Lower lobe of right lung (tissue), 2 donors: Measurements from ENCODE around the gene PC. TPM values are rescaled to one million over a fixed set of nuclear protein-coding genes. Genes with fewer than 3 reads are reported as not detected.

ENCODE experiments used
- ATAC-seq, 2 donors: fragments of 200-7000 bp; cut with Tn5 transposase; one replicate each; pipeline ENCODE4 v1.9.1; 2020 to 2022; ENCODE audit warnings: mild to moderate bottlenecking in 2 of 2, moderate library complexity in 2 of 2
- DNase-seq: peaks from one replicate; pipeline ENCODE4 v3.0.0-alpha.2; 2020
- H3K27ac ChIP-seq: fragments of 200-600 bp; one replicate; pipeline ENCODE4 v1.8.0; 2022
- H3K27me3 ChIP-seq: fragments of 200-600 bp; one replicate; pipeline ENCODE4 v1.8.0; 2022; ENCODE audit warnings: low read depth
- H3K36me3 ChIP-seq: fragments of 200-600 bp; one replicate; pipeline ENCODE4 v1.8.0; 2022; ENCODE audit warnings: mild to moderate bottlenecking
- H3K4me1 ChIP-seq: fragments of 200-600 bp; one replicate; pipeline ENCODE4 v1.8.0; 2022
- H3K4me3 ChIP-seq: fragments of 200-600 bp; one replicate; pipeline ENCODE4 v1.8.0; 2022; ENCODE audit warnings: mild to moderate bottlenecking
- H3K9me3 ChIP-seq: fragments of 200-600 bp; one replicate; pipeline ENCODE4 v1.8.0; 2022
- intact Hi-C: fragments of 100-400 bp; cut with DNase I; formaldehyde crosslinking; loops from one replicate; pipeline ENCODE4 v1.11.0; 2022
- total RNA-seq: library from RNA; stranded (reverse); fragmentation: NEBNext Ultra II Directional; extraction: Animal tissue kit (Norgen Biotek cat#: 25700); gene quantifications from one replicate; pipeline ENCODE4 v1.2.1, GENCODE V29; 2021
- TF ChIP-seq, protein P1 (sequence below): fragments of 200-600 bp; IDR thresholded peaks from one replicate; pipeline ENCODE4 v1.8.0; 2022; ENCODE audit warnings: antibody characterized with exemption, mild to moderate bottlenecking
- donor health status: DM: no; HTN: yes; CAD: no; lungs with severe emphysema.

Gene PC
- total RNA-seq, 1 donor from 2014 or later = 14.7 TPM

GRCh38 chr11:66842896-66843775 lies 115.0 kb downstream of the PC start, which contains the start of gene RCE1:
Gene RCE1 (plus strand): TSS chr11:66843441. CDS start chr11:66843456, 15 bp downstream.
- no peaks in the 10 kb centered on the region for H3K9me3 ChIP-seq
- no peaks in the 10 kb centered on the region for H3K27me3 ChIP-seq
- peaks cover 38% of the 10 kb centered on the region for H3K4me1 ChIP-seq
- peak; percentile 93 for DNase-seq
- intact Hi-C loops = no loop called here
- H3K4me3 ChIP-seq = peak within 1 kb of the TSS; percentile 98
- TF ChIP-seq, protein P1, sequence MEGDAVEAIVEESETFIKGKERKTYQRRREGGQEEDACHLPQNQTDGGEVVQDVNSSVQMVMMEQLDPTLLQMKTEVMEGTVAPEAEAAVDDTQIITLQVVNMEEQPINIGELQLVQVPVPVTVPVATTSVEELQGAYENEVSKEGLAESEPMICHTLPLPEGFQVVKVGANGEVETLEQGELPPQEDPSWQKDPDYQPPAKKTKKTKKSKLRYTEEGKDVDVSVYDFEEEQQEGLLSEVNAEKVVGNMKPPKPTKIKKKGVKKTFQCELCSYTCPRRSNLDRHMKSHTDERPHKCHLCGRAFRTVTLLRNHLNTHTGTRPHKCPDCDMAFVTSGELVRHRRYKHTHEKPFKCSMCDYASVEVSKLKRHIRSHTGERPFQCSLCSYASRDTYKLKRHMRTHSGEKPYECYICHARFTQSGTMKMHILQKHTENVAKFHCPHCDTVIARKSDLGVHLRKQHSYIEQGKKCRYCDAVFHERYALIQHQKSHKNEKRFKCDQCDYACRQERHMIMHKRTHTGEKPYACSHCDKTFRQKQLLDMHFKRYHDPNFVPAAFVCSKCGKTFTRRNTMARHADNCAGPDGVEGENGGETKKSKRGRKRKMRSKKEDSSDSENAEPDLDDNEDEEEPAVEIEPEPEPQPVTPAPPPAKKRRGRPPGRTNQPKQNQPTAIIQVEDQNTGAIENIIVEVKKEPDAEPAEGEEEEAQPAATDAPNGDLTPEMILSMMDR = no peak
- peaks cover 53% of the 10 kb centered on the region for H3K36me3 ChIP-seq
- H3K27ac ChIP-seq = peak within 1 kb of the TSS; percentile 100
- ATAC-seq = peak; percentile 98

DNA sequence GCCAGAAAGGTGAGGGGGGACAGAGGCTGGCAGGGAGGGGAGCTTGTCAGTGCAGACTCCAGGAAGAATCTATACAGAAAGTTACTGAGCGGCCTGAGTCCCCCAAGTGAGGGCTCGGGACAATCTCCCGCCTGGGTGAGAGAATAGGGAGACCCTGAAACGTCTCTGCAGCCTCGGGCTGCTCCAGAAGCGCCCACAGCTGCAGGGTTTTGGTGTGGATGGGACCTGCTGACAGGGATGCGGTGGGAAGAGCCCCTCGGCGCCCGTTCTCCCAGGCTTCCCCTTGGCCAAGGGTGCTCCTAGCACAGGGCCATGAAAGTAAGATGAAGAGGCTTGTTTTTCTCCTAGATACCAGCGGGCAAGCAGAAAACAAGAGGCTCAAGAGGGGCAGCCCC lies 115.7 kb downstream of the PC start:
- peak overlapping the region; percentile 100 for H3K27ac ChIP-seq
- TF ChIP-seq, protein P1 = no peak
- peak; percentile 42 for DNase-seq
- H3K9me3 ChIP-seq = no peaks in the 10 kb centered on the region
- peaks cover 52% of the 10 kb centered on the region for H3K36me3 ChIP-seq
- ATAC-seq = peak; percentile 5 to 23
- intact Hi-C loops = no loop called here
- peak overlapping the region; percentile 98 for H3K4me3 ChIP-seq
- peaks cover 38% of the 10 kb centered on the region for H3K4me1 ChIP-seq
- no peaks in the 10 kb centered on the region for H3K27me3 ChIP-seq

- no peaks in the 10 kb centered on the region for H3K27me3 ChIP-seq
- peak overlapping the region; percentile 98 for H3K4me3 ChIP-seq
- H3K36me3 ChIP-seq = peaks cover 48% of the 10 kb centered on the region
- no peak overlapping the region for H3K27ac ChIP-seq
- intact Hi-C loops = no loop called here
- H3K9me3 ChIP-seq = no peaks in the 10 kb centered on the region
- DNase-seq (no peak), ATAC-seq (no peak)
- TF ChIP-seq, protein P1 = no peak
- H3K4me1 ChIP-seq = peaks cover 38% of the 10 kb centered on the region
These were observed 116.3 kb downstream of the PC start for GRCh38 chr11:66841861-66842260.

DNA sequence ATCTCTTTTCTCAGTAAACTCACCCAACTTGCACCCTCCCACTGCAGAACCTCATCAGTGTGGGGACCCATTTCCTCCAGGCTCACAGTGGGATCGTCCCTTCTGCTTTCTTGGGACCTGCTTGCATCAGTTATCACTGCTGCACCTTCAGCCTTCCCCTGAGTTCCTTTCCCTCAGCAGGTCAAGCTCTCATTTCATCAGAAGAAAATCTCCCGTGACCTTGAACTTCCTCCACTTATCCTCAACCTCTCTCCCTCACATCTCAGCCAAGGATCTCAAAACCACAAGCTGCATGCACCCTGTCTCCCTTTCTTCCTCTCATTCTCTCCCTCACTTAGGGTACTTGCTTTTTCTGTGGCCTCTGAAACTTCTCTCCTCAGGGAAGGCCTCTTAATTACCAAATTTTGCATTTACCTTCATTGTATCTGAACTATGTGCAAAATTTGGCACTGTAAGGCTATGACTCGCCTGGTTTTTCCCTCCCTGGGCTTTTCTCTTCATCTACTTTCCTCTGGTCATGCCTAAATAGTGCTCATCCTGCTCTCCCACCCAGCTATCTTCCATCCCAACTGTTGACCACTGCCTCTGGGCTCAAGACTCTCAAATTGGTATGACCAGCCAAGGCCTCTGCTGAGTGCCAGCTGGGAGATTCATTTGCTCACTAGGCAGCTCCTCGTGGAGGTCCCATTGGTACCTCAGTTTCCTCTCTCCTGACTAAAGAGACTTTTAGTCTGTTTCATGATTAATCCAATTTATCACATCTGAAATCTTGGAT lies 117.7 kb downstream of the PC start:
- Histone ChIP-seq H3K4me3 (no peak overlapping the region), H3K27me3 (no peaks in the 10 kb centered on the region), H3K4me1 (peaks cover 38% of the 10 kb centered on the region), H3K36me3 (peaks cover 34% of the 10 kb centered on the region), H3K27ac (no peak overlapping the region), H3K9me3 (no peaks in the 10 kb centered on the region)
- TF ChIP-seq, protein P1 = no peak
- ATAC-seq (no peak), DNase-seq (no peak)
- intact Hi-C loops = no loop called here

DNA sequence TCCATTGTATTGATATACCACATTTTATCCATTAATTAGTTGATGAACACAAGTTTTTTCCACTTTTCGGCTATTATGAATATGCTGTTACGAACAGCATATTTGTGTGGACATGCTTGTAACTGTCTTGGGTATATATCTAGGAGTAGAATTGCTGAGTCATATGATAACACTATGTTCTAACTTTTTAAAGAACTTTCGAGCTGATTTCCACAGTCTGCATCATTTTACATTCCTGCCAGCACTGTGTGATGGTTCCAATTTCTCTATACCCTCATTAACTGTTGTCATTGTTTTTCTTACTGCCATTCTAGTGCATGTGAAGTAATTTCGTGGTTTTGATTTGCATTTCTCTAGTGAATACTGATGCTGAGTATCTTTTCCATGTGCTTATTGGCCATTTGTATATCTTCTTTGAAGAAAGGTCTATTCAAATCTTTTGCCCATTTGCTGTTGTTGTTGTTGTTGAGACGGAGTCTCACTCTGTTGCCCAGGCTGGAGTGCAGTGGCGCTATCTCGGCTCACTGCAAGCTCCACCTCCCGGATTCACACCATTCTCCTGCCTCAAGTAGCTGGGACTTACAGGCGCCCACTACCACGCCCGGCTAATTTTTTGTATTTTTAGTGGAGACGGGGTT lies 122.3 kb downstream of the PC start:
- H3K27me3 ChIP-seq = no peaks in the 10 kb centered on the region
- ATAC-seq = no peak
- intact Hi-C loops = no loop called here

More for the DNA sequence above, 122.3 kb downstream of the PC start:
- no peaks in the 10 kb centered on the region for H3K9me3 ChIP-seq
- peaks cover 14% of the 10 kb centered on the region for H3K4me1 ChIP-seq
- H3K27ac ChIP-seq = no peak overlapping the region
- DNase-seq = no peak
- no peak overlapping the region for H3K4me3 ChIP-seq
- H3K36me3 ChIP-seq = peaks cover 27% of the 10 kb centered on the region
- TF ChIP-seq, protein P1 = no peak
